ENCODE measurements around the gene TMEM88. TPM values are rescaled to one million over a fixed set of nuclear protein-coding genes. Genes with fewer than 3 reads are reported as not detected.

Gene TMEM88
- total RNA-seq, 2 donors from 2014 or later: 16.8 to 26.8 TPM

GRCh38 chr17:7814969-7815368, 39.9 kb upstream of the TMEM88 start:
- Histone ChIP-seq H3K4me1 (ENCODE audit: control insufficient read depth, insufficient read depth, low read length) (peaks cover 14% of the 10 kb centered on the region), H3K4me3 (ENCODE audit: low read length) (no peak overlapping the region), H3K36me3 (ENCODE audit: control insufficient read depth, insufficient read depth, low read length) (no peaks in the 10 kb centered on the region), H3K27ac (ENCODE audit: low read depth, low read length) (no peak overlapping the region), H3K9me3 (ENCODE audit: control insufficient read depth, low read length) (no peaks in the 10 kb centered on the region), H3K9ac (ENCODE audit: extremely low read depth, low read length, poor library complexity, severe bottlenecking) (no peak overlapping the region), H3K27me3 (ENCODE audit: control insufficient read depth, insufficient read depth, low read length, poor library complexity, severe bottlenecking) (peaks cover 7% of the 10 kb centered on the region)
- Mint-ChIP-seq H3K4me1 (peaks cover 14% of the 10 kb centered on the region), H3K27ac (no peak overlapping the region), H3K36me3 (ENCODE audit: low read depth) (no peaks in the 10 kb centered on the region), H3K27me3 (ENCODE audit: insufficient read depth) (peaks cover 17% of the 10 kb centered on the region), H3K9me3 (no peaks in the 10 kb centered on the region), H3K4me3 (no peak overlapping the region)
- WGBS, 2 experiments (ENCODE audit: insufficient coverage in 1 of 2, insufficient read length in 1 of 2): 91 to 93% methylated on average over 4 to 5 of the region's 5 CpGs
- TF ChIP-seq, protein P1, sequence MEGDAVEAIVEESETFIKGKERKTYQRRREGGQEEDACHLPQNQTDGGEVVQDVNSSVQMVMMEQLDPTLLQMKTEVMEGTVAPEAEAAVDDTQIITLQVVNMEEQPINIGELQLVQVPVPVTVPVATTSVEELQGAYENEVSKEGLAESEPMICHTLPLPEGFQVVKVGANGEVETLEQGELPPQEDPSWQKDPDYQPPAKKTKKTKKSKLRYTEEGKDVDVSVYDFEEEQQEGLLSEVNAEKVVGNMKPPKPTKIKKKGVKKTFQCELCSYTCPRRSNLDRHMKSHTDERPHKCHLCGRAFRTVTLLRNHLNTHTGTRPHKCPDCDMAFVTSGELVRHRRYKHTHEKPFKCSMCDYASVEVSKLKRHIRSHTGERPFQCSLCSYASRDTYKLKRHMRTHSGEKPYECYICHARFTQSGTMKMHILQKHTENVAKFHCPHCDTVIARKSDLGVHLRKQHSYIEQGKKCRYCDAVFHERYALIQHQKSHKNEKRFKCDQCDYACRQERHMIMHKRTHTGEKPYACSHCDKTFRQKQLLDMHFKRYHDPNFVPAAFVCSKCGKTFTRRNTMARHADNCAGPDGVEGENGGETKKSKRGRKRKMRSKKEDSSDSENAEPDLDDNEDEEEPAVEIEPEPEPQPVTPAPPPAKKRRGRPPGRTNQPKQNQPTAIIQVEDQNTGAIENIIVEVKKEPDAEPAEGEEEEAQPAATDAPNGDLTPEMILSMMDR (conservative IDR thresholded peaks at IDR 0.05): no peak
- no peak for DNase-seq

GRCh38 chr17:7816926-7817642, 37.8 kb upstream of the TMEM88 start:
- TF ChIP-seq, protein P1 (conservative IDR thresholded peaks at IDR 0.05): no peak
- H3K4me1 Mint-ChIP-seq: peaks cover 14% of the 10 kb centered on the region
- no peaks in the 10 kb centered on the region for H3K9me3 Mint-ChIP-seq
- Histone ChIP-seq H3K9me3 (ENCODE audit: control insufficient read depth, low read length) (no peaks in the 10 kb centered on the region), H3K36me3 (ENCODE audit: control insufficient read depth, insufficient read depth, low read length) (no peaks in the 10 kb centered on the region), H3K27ac (ENCODE audit: low read depth, low read length) (no peak overlapping the region), H3K4me1 (ENCODE audit: control insufficient read depth, insufficient read depth, low read length) (peaks cover 14% of the 10 kb centered on the region), H3K9ac (ENCODE audit: extremely low read depth, low read length, poor library complexity, severe bottlenecking) (no peak overlapping the region), H3K4me3 (ENCODE audit: low read length) (no peak overlapping the region), H3K27me3 (ENCODE audit: control insufficient read depth, insufficient read depth, low read length, poor library complexity, severe bottlenecking) (peaks cover 11% of the 10 kb centered on the region)
- no peak overlapping the region for H3K27ac Mint-ChIP-seq
- DNase-seq: peak; percentile 56
- WGBS, 2 experiments (ENCODE audit: insufficient coverage in 1 of 2, insufficient read length in 1 of 2): 90 to 98% methylated on average over 10 of the region's 10 CpGs
- peaks cover 26% of the 10 kb centered on the region for H3K27me3 Mint-ChIP-seq (ENCODE audit: insufficient read depth)
- H3K36me3 Mint-ChIP-seq (ENCODE audit: low read depth): no peaks in the 10 kb centered on the region
- no peak overlapping the region for H3K4me3 Mint-ChIP-seq

GRCh38 chr17:7817643-7817964, 37.3 kb upstream of the TMEM88 start:
- WGBS, 2 experiments (ENCODE audit: insufficient coverage in 1 of 2, insufficient read length in 1 of 2): 85 to 95% methylated on average over 4 to 9 of the region's 9 CpGs
- peaks cover 14% of the 10 kb centered on the region for H3K4me1 ChIP-seq (ENCODE audit: control insufficient read depth, insufficient read depth, low read length)
- no peak overlapping the region for H3K27ac ChIP-seq (ENCODE audit: low read depth, low read length)
- peaks cover 11% of the 10 kb centered on the region for H3K27me3 ChIP-seq (ENCODE audit: control insufficient read depth, insufficient read depth, low read length, poor library complexity, severe bottlenecking)
- Mint-ChIP-seq H3K27me3 (ENCODE audit: insufficient read depth) (peaks cover 26% of the 10 kb centered on the region), H3K4me3 (no peak overlapping the region), H3K27ac (no peak overlapping the region), H3K4me1 (peaks cover 14% of the 10 kb centered on the region), H3K36me3 (ENCODE audit: low read depth) (no peaks in the 10 kb centered on the region), H3K9me3 (no peaks in the 10 kb centered on the region)
- TF ChIP-seq, protein P1 (conservative IDR thresholded peaks at IDR 0.05): no peak
- H3K9me3 ChIP-seq (ENCODE audit: control insufficient read depth, low read length): no peaks in the 10 kb centered on the region
- no peak overlapping the region for H3K4me3 ChIP-seq (ENCODE audit: low read length)
- no peaks in the 10 kb centered on the region for H3K36me3 ChIP-seq (ENCODE audit: control insufficient read depth, insufficient read depth, low read length)
- H3K9ac ChIP-seq (ENCODE audit: extremely low read depth, low read length, poor library complexity, severe bottlenecking): no peak overlapping the region
- DNase-seq: peak; percentile 41
